SU-DHL-6 (cell line): ENCODE measurements around the gene UBE2G2.

Experiments used
- EZH2phosphoT487 ChIP-seq: fragments of 200-600 bp; sonication (generic), shearing (Covaris generic); conservative IDR thresholded peaks from 2 replicates; pipeline ENCODE4 v1.6.1; 2018; ENCODE audit warnings: mild to moderate bottlenecking, antibody characterized with exemption, low read length, moderate library complexity, mixed read lengths
- TF ChIP-seq, protein P1 (sequence below): fragments of 200-600 bp; sonication (generic); IDR thresholded peaks from one replicate; pipeline ENCODE4 v1.5.1; 2017; ENCODE audit warnings: antibody characterized with exemption, mild to moderate bottlenecking, low read length, moderate library complexity; ENCODE audit not compliant: insufficient read depth, poor library complexity, severe bottlenecking

DNA sequence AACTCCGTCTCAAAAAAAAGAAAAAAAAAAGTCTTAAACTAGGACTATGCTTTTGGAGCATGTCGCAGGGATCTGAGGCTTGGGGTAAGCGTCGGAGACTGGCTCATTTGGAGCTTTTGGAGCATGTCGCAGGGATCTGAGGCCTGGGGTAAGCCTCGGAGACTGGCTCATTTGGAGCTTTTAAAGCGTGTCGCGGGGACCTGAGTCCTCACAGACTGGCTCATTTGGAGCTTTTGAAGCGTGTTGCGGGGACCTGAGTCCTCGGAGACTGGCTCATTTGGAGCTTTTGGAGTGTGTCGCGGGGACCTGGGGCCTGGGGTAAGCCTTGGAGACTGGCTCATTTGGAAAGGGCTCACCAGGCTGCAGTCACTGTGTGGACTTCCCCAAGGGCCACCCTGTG, 76.7 kb downstream of the UBE2G2 start:
- TF ChIP-seq, protein P1, sequence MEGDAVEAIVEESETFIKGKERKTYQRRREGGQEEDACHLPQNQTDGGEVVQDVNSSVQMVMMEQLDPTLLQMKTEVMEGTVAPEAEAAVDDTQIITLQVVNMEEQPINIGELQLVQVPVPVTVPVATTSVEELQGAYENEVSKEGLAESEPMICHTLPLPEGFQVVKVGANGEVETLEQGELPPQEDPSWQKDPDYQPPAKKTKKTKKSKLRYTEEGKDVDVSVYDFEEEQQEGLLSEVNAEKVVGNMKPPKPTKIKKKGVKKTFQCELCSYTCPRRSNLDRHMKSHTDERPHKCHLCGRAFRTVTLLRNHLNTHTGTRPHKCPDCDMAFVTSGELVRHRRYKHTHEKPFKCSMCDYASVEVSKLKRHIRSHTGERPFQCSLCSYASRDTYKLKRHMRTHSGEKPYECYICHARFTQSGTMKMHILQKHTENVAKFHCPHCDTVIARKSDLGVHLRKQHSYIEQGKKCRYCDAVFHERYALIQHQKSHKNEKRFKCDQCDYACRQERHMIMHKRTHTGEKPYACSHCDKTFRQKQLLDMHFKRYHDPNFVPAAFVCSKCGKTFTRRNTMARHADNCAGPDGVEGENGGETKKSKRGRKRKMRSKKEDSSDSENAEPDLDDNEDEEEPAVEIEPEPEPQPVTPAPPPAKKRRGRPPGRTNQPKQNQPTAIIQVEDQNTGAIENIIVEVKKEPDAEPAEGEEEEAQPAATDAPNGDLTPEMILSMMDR, result no peak
- TF ChIP-seq EZH2phosphoT487, result no peak
